HL-60 (cell line): Measurements from ENCODE around the gene MINDY3.

ENCODE experiments used
- DNase-seq, 2 experiments: peaks; one replicate each; pipeline ENCODE4 v3.0.0-alpha.2; 2010 to 2020; ENCODE audit warnings: low read depth in 1 of 2, low spot score in 1 of 2
- H3K27ac ChIP-seq: fragments of 250-450 bp; sonication (Bioruptor Pico); replicated peaks from 2 replicates; pipeline ENCODE4 v1.5.1; 2020; ENCODE audit warnings: mild to moderate bottlenecking, moderate library complexity
- H3K27me3 ChIP-seq: fragments of 250-450 bp; sonication (Bioruptor Pico); 2 replicates; pipeline ENCODE4 v1.5.1; 2021; ENCODE audit warnings: mild to moderate bottlenecking, moderate library complexity; ENCODE audit not compliant: insufficient read depth, poor library complexity, severe bottlenecking
- H3K4me3 ChIP-seq: replicated peaks from 2 replicates; pipeline ENCODE4 v1.5.1; 2011; ENCODE audit warnings: mild to moderate bottlenecking, control low read depth, low read length; ENCODE audit not compliant: insufficient read depth
- GABPA ChIP-seq: IDR thresholded peaks from 2 replicates; pipeline ENCODE4 v1.6.1; 2012; ENCODE audit warnings: low read depth
- POLR2AphosphoS5 ChIP-seq: IDR thresholded peaks from 2 replicates; pipeline ENCODE4 v1.6.1; 2012; ENCODE audit warnings: low read depth
- SPI1 ChIP-seq: IDR thresholded peaks from 2 replicates; pipeline ENCODE4 v1.6.1; 2012; ENCODE audit warnings: low read depth, mild to moderate bottlenecking, borderline replicate concordance
- TF ChIP-seq, protein P1 (sequence below): IDR thresholded peaks from 2 replicates; pipeline ENCODE4 v1.6.1; 2012; ENCODE audit warnings: low read depth; ENCODE audit not compliant: insufficient replicate concordance
- TF ChIP-seq, protein P2 (sequence below): IDR thresholded peaks from one replicate; pipeline ENCODE4 v1.5.1; 2011; ENCODE audit warnings: low read length, control low read depth, inconsistent platforms; ENCODE audit not compliant: insufficient read depth

MINDY3 gene

DNA sequence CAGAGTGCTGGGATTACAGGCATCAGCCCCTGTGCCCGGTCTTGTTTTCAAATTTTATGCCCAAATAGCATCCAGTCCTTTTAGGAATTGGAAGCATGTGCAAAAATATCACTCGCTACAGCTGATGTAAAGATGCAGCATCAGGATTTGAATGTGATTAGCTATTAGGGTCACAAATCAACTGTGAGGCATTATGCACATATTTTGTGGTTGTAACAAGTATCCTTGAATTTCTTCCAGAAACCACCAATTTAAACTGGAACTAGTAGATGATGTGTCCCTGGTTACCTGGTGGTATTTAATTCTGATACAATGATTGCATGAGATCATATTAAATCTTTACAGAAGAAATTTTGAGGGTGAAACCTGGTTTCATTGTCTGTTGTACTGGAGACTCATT, 99.6 kb downstream of the MINDY3 start:
- H3K27me3 ChIP-seq: no peaks in the 10 kb centered on the region
- DNase-seq: no peak
- H3K4me3 ChIP-seq: no peak overlapping the region
- TF ChIP-seq, protein P1, sequence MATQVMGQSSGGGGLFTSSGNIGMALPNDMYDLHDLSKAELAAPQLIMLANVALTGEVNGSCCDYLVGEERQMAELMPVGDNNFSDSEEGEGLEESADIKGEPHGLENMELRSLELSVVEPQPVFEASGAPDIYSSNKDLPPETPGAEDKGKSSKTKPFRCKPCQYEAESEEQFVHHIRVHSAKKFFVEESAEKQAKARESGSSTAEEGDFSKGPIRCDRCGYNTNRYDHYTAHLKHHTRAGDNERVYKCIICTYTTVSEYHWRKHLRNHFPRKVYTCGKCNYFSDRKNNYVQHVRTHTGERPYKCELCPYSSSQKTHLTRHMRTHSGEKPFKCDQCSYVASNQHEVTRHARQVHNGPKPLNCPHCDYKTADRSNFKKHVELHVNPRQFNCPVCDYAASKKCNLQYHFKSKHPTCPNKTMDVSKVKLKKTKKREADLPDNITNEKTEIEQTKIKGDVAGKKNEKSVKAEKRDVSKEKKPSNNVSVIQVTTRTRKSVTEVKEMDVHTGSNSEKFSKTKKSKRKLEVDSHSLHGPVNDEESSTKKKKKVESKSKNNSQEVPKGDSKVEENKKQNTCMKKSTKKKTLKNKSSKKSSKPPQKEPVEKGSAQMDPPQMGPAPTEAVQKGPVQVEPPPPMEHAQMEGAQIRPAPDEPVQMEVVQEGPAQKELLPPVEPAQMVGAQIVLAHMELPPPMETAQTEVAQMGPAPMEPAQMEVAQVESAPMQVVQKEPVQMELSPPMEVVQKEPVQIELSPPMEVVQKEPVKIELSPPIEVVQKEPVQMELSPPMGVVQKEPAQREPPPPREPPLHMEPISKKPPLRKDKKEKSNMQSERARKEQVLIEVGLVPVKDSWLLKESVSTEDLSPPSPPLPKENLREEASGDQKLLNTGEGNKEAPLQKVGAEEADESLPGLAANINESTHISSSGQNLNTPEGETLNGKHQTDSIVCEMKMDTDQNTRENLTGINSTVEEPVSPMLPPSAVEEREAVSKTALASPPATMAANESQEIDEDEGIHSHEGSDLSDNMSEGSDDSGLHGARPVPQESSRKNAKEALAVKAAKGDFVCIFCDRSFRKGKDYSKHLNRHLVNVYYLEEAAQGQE: no peak
- no peak for TF ChIP-seq GABPA
- TF ChIP-seq, protein P2, sequence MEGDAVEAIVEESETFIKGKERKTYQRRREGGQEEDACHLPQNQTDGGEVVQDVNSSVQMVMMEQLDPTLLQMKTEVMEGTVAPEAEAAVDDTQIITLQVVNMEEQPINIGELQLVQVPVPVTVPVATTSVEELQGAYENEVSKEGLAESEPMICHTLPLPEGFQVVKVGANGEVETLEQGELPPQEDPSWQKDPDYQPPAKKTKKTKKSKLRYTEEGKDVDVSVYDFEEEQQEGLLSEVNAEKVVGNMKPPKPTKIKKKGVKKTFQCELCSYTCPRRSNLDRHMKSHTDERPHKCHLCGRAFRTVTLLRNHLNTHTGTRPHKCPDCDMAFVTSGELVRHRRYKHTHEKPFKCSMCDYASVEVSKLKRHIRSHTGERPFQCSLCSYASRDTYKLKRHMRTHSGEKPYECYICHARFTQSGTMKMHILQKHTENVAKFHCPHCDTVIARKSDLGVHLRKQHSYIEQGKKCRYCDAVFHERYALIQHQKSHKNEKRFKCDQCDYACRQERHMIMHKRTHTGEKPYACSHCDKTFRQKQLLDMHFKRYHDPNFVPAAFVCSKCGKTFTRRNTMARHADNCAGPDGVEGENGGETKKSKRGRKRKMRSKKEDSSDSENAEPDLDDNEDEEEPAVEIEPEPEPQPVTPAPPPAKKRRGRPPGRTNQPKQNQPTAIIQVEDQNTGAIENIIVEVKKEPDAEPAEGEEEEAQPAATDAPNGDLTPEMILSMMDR: no peak
- no peak for TF ChIP-seq POLR2AphosphoS5
- TF ChIP-seq SPI1: no peak
- H3K27ac ChIP-seq: no peak overlapping the region

DNA sequence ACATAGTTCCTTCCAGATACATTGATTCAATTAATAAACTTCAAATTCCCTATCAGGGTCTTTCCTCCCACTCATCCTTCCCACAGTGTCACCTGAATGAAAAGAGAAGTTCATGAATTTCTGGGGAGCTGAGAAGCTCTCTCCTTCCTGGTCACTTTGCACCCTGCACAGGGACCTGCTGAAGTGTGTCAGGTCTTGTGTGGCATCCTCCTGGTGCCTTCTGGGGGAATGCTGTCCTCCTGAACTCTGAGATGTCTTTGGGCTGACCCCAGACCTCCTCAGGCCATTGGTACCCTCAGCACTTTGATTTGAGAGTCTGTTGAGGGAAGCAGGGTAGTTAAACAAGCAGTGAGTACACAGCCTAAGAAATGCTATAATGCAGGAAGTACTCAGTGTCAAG, 101.0 kb downstream of the MINDY3 start:
- H3K27me3 ChIP-seq: no peaks in the 10 kb centered on the region
- DNase-seq: no peak
- H3K4me3 ChIP-seq: no peak overlapping the region
- TF ChIP-seq GABPA (no peak), POLR2AphosphoS5 (no peak), SPI1 (no peak)
- TF ChIP-seq, protein P1: no peak
- TF ChIP-seq, protein P2: no peak
- H3K27ac ChIP-seq: no peak overlapping the region

DNA sequence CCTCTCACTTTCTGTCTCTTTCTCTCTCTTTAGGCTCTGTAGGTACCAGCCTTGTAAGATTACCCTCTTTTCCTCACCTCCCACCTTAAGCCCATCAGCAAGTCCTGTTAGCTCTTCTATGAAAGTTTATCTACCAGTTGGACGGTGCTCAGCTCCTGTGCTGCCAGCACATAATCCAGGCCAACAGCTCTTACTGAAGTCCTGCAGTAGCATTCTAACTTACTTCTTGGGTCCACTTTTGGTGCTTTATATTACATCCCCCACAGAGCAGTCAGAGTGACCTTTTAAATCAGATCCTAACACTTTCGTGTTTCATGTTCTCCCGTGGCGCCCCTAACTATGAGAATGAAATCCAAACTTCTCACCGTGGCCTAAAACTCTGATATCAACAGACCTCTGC, 101.7 kb downstream of the MINDY3 start:
- no peak for DNase-seq
- H3K27ac ChIP-seq: no peak overlapping the region
- no peak for TF ChIP-seq SPI1
- TF ChIP-seq, protein P1: no peak
- TF ChIP-seq POLR2AphosphoS5: no peak
- TF ChIP-seq GABPA: no peak
- TF ChIP-seq, protein P2: no peak

More for the DNA sequence above, 101.7 kb downstream of the MINDY3 start:
- Histone ChIP-seq H3K4me3 (no peak overlapping the region), H3K27me3 (no peaks in the 10 kb centered on the region)
